ENCODE data around the gene WNT6.

Gene WNT6

DNA sequence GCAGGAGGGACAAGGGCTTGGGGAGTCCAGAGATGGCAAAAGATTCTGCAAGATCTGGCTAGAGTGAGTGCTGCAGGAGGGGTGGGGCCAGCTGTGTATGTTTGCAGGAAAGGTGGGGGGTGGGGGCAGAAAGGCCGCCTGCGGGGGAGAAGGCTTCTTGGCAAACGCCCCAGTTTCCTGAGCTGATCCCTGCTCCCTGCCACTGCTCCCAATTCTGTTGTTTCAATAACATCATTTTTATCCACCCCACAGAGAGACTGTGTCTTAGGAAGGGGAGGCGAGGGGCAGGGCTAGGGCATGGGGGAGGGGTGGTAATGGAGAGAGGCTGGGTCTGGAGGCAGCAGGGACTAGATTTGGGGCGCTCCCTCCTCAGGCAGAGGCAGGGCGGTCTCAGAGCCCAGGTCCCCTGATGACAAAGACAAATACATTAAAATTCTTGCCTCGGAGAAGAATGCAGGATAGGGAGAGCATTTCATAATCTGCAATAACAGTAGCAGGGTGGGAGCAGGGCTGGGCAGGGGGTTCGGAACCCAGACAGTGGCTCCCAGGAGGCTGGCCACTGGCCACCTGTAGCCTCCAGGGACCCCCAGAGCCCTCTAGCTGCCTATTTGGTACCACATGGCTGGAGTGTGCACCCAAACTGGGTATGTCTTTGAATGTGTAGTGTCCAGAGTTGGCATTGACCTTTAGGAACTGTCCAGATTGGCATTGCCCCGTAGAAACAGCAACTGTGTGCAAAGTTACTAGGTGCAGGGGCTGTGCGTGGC lies 2.1 kb upstream of the WNT6 start:
- DNase-seq (ENCODE audit: low spot score) = no peak

DNA sequence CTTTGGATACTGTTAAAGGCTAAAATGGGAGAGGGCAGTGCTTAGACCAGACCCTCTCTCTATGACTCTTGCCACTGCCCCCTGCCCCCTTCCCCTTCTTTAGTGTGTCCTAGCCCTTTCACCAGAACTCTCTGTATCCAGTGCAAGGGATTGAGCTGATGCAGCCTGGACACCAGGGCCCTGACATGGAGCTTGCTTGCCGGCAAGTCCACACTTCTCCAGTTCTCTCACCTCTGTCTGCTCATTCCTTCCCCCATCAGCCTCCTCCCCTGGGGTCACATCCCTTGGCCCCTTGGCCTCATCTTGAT lies 1.5 kb upstream of the WNT6 start:
- DNase-seq (ENCODE audit: low spot score) = no peak

DNA sequence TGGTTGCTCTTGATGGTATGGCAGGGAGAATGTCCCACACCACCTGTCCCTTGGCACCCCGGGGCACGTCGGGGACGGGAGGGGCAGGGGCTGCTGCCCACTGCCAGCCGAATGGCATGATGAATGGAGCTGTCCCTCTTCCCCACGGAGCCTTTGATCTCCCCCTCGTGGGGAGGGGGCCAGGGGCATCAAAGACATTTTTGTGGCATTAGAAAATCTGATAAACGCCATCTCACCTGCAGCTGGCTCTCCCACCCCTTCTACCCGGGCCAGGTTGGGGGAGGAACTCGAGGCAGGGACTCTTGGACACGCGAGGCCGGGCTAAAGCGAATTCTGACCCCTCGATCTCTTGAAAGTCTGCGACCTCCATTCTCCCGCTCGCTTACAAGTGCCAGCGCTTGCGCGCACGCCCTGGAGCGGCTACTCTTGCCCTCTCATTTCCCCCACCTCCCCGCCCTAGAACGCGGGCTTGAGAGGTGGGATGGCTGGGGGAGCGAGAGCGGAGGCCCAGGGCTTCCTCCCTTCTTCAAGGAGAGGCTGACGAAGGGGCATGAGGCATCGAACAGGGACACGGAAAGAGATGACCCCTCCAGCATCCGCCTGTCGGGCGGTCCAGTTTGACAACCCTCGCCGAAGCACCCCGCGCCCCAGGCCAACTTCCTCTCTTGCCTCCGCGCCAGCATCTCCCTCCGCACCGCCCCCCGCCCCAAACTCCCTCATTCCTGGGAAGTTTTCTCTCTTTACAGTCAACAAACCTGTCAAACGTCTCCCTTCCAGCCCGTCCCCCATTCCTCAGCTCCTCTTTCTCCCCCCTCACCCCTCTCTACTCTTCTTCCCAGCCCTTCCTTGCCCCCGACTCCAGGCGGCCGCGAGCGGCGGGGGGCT lies 692 bp upstream of the WNT6 start:
- no peak for DNase-seq (ENCODE audit: low spot score)

DNA sequence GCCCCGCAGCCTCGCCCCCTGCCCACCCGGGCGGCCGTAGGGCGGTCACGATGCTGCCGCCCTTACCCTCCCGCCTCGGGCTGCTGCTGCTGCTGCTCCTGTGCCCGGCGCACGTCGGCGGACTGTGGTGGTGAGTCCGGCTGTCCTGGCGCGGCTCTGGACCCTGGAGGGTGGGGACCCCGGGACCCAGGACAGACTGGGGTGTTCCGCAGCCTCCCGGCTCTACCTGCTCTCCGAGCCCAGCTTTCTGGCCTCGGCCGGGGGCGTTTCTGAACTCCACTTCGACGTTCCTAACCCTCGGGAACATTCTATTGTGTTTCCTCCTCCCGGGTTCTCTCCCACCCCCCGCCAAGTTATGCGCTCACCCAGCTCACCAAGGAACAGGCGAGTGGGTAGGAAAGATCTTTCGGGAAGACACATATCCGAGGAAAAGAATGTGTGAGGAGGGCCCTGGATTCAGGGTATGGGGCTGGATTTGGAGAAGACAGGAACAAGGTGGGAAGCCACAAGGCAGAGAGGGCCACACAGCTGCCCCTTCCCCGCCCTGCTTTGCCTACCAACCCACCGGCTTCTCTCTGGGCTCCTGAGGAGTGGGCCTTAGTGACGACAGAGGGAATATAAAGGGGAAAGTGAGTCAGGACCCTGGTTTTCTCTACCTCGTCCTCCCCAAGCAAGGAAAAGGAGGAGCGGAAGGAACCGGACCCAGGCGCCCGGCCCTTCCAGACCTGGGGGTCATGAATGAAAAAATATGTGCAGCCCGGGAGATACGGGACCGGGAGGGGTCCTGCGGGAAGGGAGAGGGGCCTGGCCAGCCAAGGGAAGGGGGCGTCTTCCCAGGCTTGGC lies 605 bp downstream of the WNT6 start:
- DNase-seq (ENCODE audit: low spot score) = no peak

DNA sequence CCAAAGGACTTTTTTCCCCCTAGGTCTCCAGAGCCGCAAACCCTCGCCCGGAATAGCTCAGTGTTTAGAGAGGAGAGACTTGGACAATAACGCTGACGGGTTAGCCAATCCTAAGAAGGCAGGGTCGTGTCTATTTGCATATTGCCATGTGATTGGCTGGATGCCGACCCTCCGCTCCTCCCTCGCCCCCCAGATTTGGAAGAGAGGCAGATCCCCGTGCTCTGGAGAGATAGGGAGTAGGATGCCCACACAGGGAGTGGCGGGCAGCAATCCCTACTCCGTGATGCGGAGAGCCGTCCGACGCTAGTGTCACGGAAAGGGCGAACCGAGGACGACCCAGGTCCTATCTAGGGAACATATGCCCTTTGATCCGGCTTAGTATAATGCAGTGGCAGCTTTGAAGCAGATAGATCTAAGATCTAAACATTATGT lies 1.4 kb downstream of the WNT6 start:
- no peak for DNase-seq (ENCODE audit: low spot score)

DNA sequence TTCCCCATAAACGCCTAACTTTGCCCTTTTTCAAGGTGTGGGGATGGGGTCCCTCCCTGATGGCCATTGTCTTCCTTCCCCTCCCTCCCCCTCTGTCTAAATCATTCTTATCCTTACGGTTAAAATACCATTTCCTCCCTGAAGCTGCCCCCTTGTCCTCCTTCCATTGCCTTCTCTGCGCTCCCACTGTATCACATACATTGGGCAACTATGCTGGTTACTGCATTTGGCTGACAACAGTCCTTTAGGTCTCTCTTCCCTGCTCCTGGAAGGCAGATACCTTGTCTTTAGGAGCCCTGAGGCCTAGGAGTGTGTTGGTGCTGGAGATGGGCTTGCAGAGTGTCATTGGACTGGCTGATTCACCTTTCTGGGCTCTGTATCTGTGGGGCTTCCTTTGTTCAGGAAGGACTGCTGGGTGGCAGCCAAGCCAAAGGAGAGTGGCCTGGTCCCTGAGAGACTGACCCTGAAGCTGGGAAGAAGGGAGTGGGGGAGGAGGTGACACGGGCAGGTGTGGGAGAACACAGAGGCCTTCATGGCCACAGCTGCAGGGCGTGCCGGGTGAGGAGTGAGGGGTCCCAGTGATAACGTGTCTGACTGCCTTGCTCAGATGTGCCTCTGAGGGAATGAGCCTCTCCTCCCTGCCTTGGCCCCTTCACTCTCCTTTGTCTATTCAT lies 2.2 kb downstream of the WNT6 start:
- DNase-seq (ENCODE audit: low spot score) = no peak

DNA sequence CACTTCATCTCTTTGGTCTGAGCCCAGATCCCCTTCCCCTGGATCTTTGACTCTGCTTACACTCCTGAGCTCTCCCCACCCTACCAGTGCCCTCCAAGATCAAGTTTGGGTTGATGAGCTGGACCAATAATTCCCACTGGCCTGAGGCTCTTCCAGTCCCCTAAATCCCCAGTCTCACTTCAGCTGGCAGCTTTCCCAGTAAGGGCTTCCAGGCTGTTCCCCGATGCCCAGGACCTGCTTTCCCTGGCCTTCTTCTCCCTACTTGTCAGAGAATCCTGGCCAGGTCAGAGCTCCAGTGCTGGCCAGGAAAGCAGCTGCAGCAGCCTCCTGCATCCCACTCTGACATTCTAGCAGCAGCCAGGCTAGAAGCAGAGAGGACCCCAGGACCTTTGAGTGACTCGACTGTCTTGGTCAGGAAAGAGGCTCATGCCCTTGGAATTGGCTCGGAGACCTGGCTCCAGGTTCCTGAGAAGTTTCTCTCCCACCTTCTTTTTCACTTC lies 3.5 kb downstream of the WNT6 start:
- no peak for DNase-seq (ENCODE audit: low spot score)

DNA sequence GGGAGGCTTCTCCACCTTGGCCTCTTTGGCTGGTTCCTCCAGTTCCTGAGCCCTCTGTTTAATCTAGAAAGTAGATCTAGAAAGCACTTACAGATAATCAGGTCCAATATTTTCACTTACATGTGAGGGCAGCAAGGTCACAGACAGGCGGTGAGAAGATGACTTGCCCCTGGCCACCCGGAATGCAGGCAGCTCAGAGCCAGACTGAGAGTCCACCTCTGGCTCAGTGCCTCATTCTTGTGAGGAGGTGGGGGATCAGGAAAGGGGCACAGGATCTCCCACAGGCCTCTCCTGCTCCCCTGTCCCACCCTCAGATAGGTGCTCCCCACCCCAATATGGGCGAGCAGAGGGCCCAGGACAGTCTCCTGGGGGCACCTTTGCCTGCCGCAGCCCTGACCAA lies 5.8 kb downstream of the WNT6 start:
- no peak for DNase-seq (ENCODE audit: low spot score)

DNA sequence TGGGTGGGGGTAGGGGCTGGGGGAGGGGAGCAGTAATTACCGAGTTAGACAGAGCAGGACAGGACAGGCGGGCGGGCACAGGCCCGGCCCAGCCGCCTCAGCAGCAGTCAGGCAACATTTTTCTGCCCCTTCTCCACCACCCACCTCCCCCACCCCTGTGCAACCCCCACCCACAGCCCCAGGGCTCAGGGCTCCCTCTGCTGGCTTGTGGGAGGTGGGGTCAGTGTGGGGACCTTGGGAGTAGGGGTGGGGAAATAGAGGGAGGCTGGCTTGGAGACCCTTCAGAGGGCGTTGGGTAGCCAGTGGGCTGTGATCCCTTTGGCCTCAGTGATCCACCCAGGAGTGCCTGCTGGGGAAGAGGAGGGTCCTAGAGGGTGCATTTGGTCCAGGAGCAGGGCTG lies 6.4 kb downstream of the WNT6 start:
- no peak for DNase-seq (ENCODE audit: low spot score)

DNA sequence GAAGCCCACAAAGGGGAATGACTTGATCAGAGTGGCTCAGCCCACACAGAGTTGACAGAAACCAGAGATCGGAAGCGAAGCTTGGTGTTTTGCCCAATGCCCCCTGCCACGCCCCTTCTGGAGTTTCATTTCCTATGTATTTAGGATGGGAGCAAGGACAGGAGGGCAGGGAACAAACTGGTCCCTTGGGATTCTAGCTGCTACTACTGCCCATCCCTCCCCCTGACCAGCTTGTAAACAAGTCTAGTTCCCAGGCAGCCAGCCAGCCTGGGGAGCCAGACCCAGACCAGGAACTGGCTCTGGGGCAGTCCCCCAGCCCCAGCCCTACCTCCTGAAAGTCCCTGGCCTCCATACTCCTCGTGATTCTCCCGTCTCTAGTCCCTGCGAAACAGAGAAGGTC lies 8.3 kb downstream of the WNT6 start:
- no peak for DNase-seq (ENCODE audit: low spot score)

DNA sequence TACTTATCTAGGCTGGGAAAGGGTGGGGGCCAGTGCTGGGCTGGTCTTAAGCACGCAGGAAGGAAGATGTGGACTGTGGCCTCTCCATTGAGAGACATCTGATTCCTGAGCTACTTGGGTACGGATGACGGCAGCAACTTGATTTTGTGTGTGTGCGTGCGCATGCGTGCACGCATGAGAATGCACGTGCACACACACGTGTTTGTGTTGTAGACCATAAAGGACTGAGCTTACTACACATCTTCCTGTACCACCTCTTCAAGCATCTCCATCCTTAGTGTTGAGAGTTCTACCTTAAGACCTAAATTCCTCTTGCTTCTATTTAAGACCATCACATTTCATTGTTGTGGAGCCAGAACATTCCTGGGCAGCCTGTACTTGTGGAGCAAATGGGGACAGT lies 9.5 kb downstream of the WNT6 start:
- DNase-seq (ENCODE audit: low spot score) = no peak

DNA sequence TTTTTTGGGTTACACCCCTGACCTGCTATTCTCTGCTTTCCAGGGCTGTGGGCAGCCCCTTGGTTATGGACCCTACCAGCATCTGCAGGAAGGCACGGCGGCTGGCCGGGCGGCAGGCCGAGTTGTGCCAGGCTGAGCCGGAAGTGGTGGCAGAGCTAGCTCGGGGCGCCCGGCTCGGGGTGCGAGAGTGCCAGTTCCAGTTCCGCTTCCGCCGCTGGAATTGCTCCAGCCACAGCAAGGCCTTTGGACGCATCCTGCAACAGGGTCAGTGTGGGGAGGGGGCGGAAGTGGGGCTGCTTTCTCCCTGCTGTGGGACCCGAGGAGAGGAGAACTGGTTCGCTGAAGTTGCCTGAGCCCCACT lies 11.4 kb downstream of the WNT6 start:
- DNase-seq (ENCODE audit: low spot score) = no peak

DNA sequence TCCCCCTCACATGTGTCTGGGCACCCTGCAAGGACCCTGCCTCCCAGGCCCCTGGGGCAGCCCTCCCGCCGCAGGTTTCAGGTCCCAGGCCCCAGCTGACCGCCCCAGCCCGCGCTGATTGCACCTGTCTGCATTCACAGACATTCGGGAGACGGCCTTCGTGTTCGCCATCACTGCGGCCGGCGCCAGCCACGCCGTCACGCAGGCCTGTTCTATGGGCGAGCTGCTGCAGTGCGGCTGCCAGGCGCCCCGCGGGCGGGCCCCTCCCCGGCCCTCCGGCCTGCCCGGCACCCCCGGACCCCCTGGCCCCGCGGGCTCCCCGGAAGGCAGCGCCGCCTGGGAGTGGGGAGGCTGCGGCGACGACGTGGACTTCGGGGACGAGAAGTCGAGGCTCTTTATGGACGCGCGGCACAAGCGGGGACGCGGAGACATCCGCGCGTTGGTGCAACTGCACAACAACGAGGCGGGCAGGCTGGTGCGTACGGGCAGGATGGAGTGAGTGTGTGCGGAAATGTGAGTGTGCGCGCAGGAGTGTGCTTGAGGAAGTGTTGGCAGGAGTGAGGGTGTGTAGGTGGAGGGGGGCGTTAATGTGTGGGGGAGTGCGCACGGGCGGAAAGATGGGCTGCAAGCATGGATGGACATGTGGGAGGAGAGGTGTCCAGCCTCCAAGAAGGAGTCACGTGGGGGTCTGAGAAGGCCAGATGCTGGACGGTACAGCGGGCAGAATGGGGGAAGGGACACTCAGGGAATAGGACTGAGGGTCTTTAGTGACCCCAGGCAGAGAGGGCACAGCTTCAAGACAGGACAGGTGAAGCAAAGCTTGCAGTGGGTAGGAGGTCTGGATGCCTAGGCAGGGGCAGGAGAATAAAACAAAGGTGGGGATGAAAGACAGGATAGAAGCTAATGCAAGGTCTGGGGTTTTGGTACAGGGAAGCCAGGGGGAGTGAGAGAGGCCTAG lies 12.0 kb downstream of the WNT6 start:
- DNase-seq (ENCODE audit: low spot score) = no peak

DNA sequence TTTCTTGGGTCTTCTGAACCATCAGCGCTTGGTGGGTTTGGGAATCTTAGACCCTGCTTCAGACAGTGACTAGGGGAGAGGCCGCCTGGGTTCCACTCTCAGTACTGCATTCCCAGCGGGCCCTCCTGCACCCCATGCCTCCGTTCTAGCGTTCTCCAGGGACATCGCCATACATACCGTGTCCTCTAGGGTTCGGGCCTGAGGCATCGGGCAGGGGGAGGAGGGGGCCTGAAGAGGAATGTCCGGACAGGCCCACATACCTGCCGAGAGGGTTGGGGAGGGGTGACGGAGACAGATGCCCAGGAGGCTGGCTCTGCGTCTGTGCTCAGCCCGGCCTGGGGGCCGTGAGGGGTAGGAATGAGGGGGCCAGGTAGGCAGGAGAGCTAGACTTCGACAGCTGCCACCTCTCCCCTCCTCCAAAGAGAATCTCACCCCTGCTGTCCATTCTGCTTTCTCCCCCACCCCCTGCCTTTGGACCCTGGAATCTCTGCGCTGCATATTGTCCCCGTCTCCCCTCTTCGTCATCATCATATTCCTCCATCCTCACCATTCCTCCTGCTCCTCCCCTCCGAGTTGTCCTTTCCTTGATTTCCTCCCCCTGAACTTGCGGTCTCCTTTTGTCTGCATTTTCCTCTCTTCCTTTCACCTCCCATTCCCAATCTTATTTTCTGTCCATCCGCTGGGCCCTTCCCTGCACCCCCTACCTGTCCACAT lies 13.2 kb downstream of the WNT6 start:
- no peak for DNase-seq (ENCODE audit: low spot score)

DNA sequence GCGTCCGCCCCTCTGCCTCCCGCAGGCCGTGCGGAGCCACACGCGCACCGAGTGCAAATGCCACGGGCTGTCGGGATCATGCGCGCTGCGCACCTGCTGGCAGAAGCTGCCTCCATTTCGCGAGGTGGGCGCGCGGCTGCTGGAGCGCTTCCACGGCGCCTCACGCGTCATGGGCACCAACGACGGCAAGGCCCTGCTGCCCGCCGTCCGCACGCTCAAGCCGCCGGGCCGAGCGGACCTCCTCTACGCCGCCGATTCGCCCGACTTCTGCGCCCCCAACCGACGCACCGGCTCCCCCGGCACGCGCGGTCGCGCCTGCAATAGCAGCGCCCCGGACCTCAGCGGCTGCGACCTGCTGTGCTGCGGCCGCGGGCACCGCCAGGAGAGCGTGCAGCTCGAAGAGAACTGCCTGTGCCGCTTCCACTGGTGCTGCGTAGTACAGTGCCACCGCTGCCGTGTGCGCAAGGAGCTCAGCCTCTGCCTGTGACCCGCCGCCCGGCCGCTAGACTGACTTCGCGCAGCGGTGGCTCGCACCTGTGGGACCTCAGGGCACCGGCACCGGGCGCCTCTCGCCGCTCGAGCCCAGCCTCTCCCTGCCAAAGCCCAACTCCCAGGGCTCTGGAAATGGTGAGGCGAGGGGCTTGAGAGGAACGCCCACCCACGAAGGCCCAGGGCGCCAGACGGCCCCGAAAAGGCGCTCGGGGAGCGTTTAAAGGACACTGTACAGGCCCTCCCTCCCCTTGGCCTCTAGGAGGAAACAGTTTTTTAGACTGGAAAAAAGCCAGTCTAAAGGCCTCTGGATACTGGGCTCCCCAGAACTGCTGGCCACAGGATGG lies 14.0 kb downstream of the WNT6 start:
- no peak for DNase-seq (ENCODE audit: low spot score)

DNA sequence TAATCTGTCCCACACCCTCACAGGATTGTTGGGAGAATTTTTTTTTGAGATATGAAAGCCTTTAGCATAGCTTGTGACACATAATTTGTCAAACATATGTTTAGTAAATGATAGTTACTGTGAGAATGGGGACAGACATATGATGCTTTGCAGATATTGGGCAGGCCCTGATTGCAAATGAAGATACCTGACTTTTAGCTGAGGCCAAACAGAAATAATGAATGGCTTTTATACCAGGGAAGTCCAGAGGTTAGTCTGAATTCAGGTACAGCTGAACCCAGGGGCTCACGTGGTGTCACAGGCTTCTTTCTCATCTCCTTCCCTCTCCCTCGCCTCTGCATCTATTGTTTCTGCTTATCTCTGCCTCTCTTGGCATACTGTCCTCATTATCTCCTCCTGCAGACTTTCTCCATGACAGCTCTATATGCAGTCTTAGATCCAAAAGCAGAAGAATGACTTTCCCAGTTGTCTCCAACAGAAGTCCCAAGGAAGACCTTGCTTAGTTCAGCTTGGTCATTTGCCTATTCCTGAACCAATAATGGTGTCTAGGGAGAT lies 16.2 kb downstream of the WNT6 start:
- no peak for DNase-seq (ENCODE audit: low spot score)

DNA sequence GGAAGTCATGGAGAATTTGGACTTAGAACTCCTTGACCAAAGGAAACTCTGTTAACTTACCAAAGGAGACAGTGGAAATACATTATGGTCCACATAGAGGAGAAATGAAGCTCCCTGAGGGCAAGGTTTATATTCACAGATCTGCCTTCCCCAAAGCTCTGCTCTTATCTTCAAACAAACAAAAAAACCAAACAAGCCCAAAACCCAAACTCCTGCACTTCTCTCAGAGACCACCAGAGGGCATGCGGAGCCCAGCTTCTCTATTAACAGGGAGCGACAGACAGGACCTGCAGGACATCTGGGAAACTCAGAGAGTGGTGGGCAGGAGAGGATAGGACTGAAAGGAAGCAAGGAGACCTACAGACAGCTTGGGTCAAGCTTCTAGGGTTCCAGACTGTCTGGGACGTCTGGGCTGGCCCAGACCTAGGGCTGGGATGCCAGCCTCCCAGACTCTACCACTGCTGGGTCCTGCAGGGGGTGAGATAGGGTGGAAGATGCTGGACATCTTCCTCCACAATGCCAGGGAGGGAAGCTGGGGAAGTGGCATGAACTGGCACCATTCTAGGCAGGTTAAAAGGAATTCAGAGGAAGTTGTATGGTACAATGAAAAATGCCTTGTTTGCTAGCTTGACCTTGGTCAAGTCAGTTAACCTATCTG lies 17.1 kb downstream of the WNT6 start:
- DNase-seq (ENCODE audit: low spot score) = peak; percentile 84

DNA sequence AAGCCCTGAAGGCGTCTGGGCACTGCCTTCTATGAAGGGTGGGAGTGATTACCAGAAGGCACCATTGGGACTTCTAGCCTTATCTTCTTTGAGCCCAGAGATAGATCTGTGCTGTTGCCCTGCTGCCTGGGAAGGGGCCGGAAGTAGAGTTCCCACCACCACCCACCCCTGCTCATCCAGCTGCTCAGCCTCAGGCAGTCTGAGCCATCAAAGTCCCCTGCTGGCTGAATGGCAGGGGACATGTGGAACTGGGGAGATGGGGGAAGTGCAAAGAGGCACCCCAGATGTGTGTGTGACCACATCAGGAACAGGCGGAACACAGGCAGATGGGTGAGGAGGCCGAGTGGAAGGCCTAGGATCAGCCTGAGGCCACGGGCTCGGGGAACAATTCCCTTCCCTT lies 17.7 kb downstream of the WNT6 start:
- DNase-seq (ENCODE audit: low spot score) = no peak

Measured in GM03348 (cell line).